Lung (tissue), 12 donors: ENCODE measurements around the gene BPIFB6. TPM values are rescaled to one million over a fixed set of nuclear protein-coding genes. Genes with fewer than 3 reads are reported as not detected.
"Not testable (repeated sequence)": the region's sequence is repeated elsewhere in the genome, so short reads cannot be mapped to it uniquely, and the experiment has no call there.

Source experiments
- ATAC-seq: fragments of 200-7000 bp; cut with Tn5 transposase; one replicate; pipeline ENCODE4 v1.9.1; 2020; ENCODE audit warnings: moderate number of reproducible peaks; ENCODE audit not compliant: insufficient read depth, low FRiP score
- DNase-seq, 3 donors: peaks; one replicate each; pipeline ENCODE4 v3.0.0-alpha.2; 2013 to 2017
- H3K27ac ChIP-seq, 2 donors: one replicate each; pipeline ENCODE4 v1.5.1; 2013; ENCODE audit warnings: mild to moderate bottlenecking in 2 of 2, moderate library complexity in 2 of 2, control low read depth in 1 of 2, inconsistent platforms in 1 of 2, low read depth in 1 of 2, low read length in 1 of 2
- H3K27me3 ChIP-seq, 3 donors: one replicate each; pipeline ENCODE4 v1.5.1; 2013; ENCODE audit warnings: low read length in 2 of 3; ENCODE audit not compliant: control insufficient read depth in 3 of 3, insufficient read depth in 3 of 3
- H3K36me3 ChIP-seq, 4 donors: one replicate each; pipeline ENCODE4 v1.5.1; 2013; ENCODE audit warnings: low read length in 4 of 4, mild to moderate bottlenecking in 1 of 4, moderate library complexity in 1 of 4; ENCODE audit not compliant: control insufficient read depth in 4 of 4, insufficient read depth in 4 of 4
- H3K4me1 ChIP-seq, 5 donors: one replicate each; pipeline ENCODE4 v1.5.1; 2013; ENCODE audit warnings: low read length in 5 of 5, mild to moderate bottlenecking in 2 of 5, moderate library complexity in 1 of 5; ENCODE audit not compliant: control insufficient read depth in 5 of 5, insufficient read depth in 5 of 5
- H3K4me3 ChIP-seq: one replicate; pipeline ENCODE4 v1.5.1; 2013; ENCODE audit warnings: mild to moderate bottlenecking, control low read depth, moderate library complexity
- H3K9ac ChIP-seq, 2 donors: one replicate each; pipeline ENCODE4 v1.5.1; 2013; ENCODE audit warnings: low read length in 2 of 2, control low read depth in 1 of 2; ENCODE audit not compliant: insufficient read depth in 1 of 2
- H3K9me3 ChIP-seq, 4 donors: one replicate each; pipeline ENCODE4 v1.5.1; 2013; ENCODE audit warnings: low read length in 3 of 4, mild to moderate bottlenecking in 1 of 4, moderate library complexity in 1 of 4; ENCODE audit not compliant: control insufficient read depth in 4 of 4, insufficient read depth in 3 of 4
- CTCF ChIP-seq: IDR thresholded peaks from 2 replicates; pipeline ENCODE4 v1.5.1; 2012; ENCODE audit warnings: mild to moderate bottlenecking; ENCODE audit errors: control extremely low read depth, extremely low read depth
- WGBS, 2 donors: extraction: QIAGEN DNeasy Blood & Tissue Kit; methylation state at CpG; one replicate each; pipeline ENCODE4 v1.1.7; 2013; 5-methylcytosine and 5-hydroxymethylcytosine counted together
- polyA plus RNA-seq, 2 donors: library from polyadenylated mRNA; stranded (reverse); fragments of 200-250 nt; gene quantifications; one replicate each; pipeline ENCODE4 v1.2.1, GENCODE V29; 2013
- total RNA-seq, 2 donors: library from RNA; depleted of rRNA in 1 of 2; stranded (reverse); fragments of >200 nt in 1 of 2; gene quantifications; one replicate each; pipeline ENCODE4 v1.2.1, GENCODE V29; 2014 to 2021
- donor health status: control.
- donor health status: control.
- donor health status: Bipolar disorder and iron deficiency.
- donor health status: healthy.
- donor health status: DM: yes; HTN: yes; CAD: no.

BPIFB6 gene
- total and polyA plus RNA-seq, 4 donors, result not detected

- H3K27me3 ChIP-seq, result peaks cover 0 to 3% (median 0%) of the 10 kb centered on the region in 3 donors
- TF ChIP-seq CTCF, result no peak
- H3K36me3 ChIP-seq, result no peaks in the 10 kb centered on the region
- H3K4me1 ChIP-seq, result no peaks in the 10 kb centered on the region
- H3K4me3 ChIP-seq, result no peak overlapping the region
- ATAC-seq (no peak), DNase-seq (no peak)
- WGBS, 2 donors, result 40 to 76% methylated on average over 1 of the region's 1 CpG
- H3K9ac ChIP-seq, result no peak overlapping the region
- peaks cover 0 to 13% (median 4%) of the 10 kb centered on the region in 4 donors for H3K9me3 ChIP-seq
- H3K27ac ChIP-seq, result no peak overlapping the region
These were observed 12.3 kb downstream of the BPIFB6 start for GRCh38 chr20:33043731-33044181.

- H3K27me3 ChIP-seq, H3K4me3 ChIP-seq, ATAC-seq, H3K9ac ChIP-seq, H3K27ac ChIP-seq, H3K36me3 ChIP-seq, DNase-seq, H3K4me1 ChIP-seq: not testable (repeated sequence)
- H3K9me3 ChIP-seq, result peaks cover 0 to 13% (median 4%) of the 10 kb centered on the region in 4 donors
- 86 to 88% methylated on average over 15 of the region's 15 CpGs for WGBS, 2 donors
These were observed 13.8 kb downstream of the BPIFB6 start for GRCh38 chr20:33045129-33045721.

DNA sequence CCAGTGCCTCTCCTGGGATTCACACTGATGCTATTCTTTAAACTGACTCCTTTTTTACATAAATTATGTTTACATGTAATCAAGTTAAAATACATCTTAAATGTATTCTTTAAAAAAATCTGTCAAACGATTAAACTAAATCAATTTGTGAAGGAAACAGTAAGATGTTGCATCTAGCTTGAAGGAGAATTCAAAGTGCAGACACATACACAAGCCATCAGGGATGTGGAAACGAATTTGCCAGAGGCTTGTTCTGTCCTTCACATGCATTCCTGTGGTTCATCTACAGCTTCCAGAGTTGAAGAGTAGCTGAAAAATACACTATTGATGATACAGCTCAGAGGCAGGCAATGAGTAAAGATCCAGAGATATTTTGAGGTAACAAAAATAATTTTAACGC, 15.0 kb downstream of the BPIFB6 start:
- DNase-seq, result no peak
- no peak for ATAC-seq
- no peak for TF ChIP-seq CTCF
- no peaks in the 10 kb centered on the region for H3K4me1 ChIP-seq
- no peak overlapping the region for H3K9ac ChIP-seq
- H3K9me3 ChIP-seq, result peaks cover 0 to 13% (median 4%) of the 10 kb centered on the region in 4 donors
- H3K27ac ChIP-seq, result no peak overlapping the region
- no peaks in the 10 kb centered on the region for H3K27me3 ChIP-seq
- H3K36me3 ChIP-seq, result no peaks in the 10 kb centered on the region
- 79 to 84% methylated on average over 3 of the region's 3 CpGs for WGBS, 2 donors
- H3K4me3 ChIP-seq, result no peak overlapping the region

DNA sequence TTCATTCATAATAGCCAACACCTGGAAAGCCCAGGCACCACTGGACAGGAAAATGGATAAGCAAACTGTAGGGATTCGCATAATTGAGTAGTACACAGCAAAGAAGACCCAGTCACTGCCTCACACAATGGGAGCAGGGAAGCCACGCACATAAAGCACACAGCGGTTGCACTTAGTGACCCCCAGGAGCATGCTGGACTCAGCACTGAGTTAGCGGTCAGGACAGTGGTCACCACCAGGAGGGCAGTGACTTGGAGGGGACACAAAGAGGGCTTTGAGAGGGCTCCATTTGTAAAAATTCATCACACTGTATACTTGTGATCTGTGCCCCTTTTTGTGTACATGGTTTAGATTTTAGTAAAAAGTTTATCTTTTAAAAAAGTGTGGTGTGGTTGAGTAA, 19.9 kb downstream of the BPIFB6 start:
- 85 to 90% methylated on average over 4 of the region's 4 CpGs for WGBS, 2 donors
- H3K27me3 ChIP-seq, result no peaks in the 10 kb centered on the region

More for the DNA sequence above, 19.9 kb downstream of the BPIFB6 start:
- ATAC-seq (no peak), DNase-seq (no peak)
- Histone ChIP-seq H3K4me1 (no peaks in the 10 kb centered on the region), H3K9ac (no peak overlapping the region), H3K9me3 (peaks cover 0 to 5% (median 0%) of the 10 kb centered on the region in 4 donors), H3K36me3 (no peaks in the 10 kb centered on the region), H3K4me3 (no peak overlapping the region), H3K27ac (no peak overlapping the region)
- TF ChIP-seq CTCF, result no peak
